Tibial nerve (tissue), 4 donors: Measurements from ENCODE around the gene WWC2. TPM values are rescaled to one million over a fixed set of nuclear protein-coding genes. Genes with fewer than 3 reads are reported as not detected.
"Not testable (repeated sequence)": the region's sequence is repeated elsewhere in the genome, so short reads cannot be mapped to it uniquely, and the experiment has no call there.

Experiments used
- DNase-seq, 2 donors: peaks; one replicate each; pipeline ENCODE4 v3.0.0-alpha.2; 2019; ENCODE audit warnings: low spot score in 2 of 2
- H3K27ac ChIP-seq, 4 donors: fragments of 200-600 bp; sonication (generic) in 3 of 4; one replicate each; pipeline ENCODE4 v1.5.1; 2017 to 2019; ENCODE audit warnings: mild to moderate bottlenecking in 1 of 4
- H3K27me3 ChIP-seq, 2 donors: fragments of 200-600 bp; sonication (generic) in 1 of 2; one replicate each; pipeline versions ENCODE4 v1.5.1 to v1.6.0; 2017 to 2019
- H3K36me3 ChIP-seq, 3 donors: fragments of 200-600 bp; sonication (generic); one replicate each; pipeline ENCODE4 v1.5.1; 2018 to 2019
- H3K4me1 ChIP-seq, 4 donors: fragments of 200-600 bp; sonication (generic) in 3 of 4; one replicate each; pipeline ENCODE4 v1.5.1; 2017 to 2019
- H3K4me3 ChIP-seq, 4 donors: fragments of 200-600 bp; sonication (generic) in 3 of 4; one replicate each; pipeline ENCODE4 v1.5.1; 2017 to 2019; ENCODE audit warnings: mild to moderate bottlenecking in 1 of 4, moderate library complexity in 1 of 4
- H3K9me3 ChIP-seq, 4 donors: fragments of 200-600 bp; sonication (generic) in 3 of 4; one replicate each; pipeline ENCODE4 v1.5.1; 2017 to 2019
- CTCF ChIP-seq, 5 experiments: fragments of 200-600 bp in 3 of 5; fragments of 450-650 bp in 2 of 5; sonication (generic) in 3 of 5; IDR thresholded peaks; one replicate each; pipeline ENCODE4 v1.5.1; 2016 to 2019; ENCODE audit warnings: antibody characterized with exemption in 5 of 5, mild to moderate bottlenecking in 3 of 5, moderate library complexity in 2 of 5
- EP300 ChIP-seq, 2 donors: sonication (generic); formaldehyde crosslinking; IDR thresholded peaks; one replicate each; pipeline ENCODE4 v1.6.1; 2017; ENCODE audit warnings: antibody characterized with exemption in 2 of 2, mild to moderate bottlenecking in 1 of 2
- POLR2A ChIP-seq, 2 donors: fragments of 450-650 bp; IDR thresholded peaks; one replicate each; pipeline ENCODE4 v1.6.1; 2017; ENCODE audit warnings: antibody characterized with exemption in 2 of 2, mild to moderate bottlenecking in 2 of 2, moderate library complexity in 2 of 2
- WGBS, 2 donors: methylation state at CpG; one replicate each; pipeline ENCODE4 v1.1.5; 2018; 5-methylcytosine and 5-hydroxymethylcytosine counted together
- total RNA-seq, 4 donors: library from RNA; depleted of rRNA; stranded (reverse); fragments of >200 nt; gene quantifications; one replicate each; pipeline ENCODE4 v1.1.0, GENCODE V29; 2016

WWC2 gene
- total RNA-seq, 4 donors from 2014 or later = 38.2 to 60.9 (median 42.9) TPM

GRCh38 chr4:183118585-183118984 lies 19.5 kb downstream of the WWC2 start:
- Histone ChIP-seq H3K9me3 (no peaks in the 10 kb centered on the region), H3K27me3 (no peaks in the 10 kb centered on the region), H3K4me1 (peaks cover 0 to 18% (median 0%) of the 10 kb centered on the region in 4 donors), H3K4me3 (no peak overlapping the region), H3K27ac (peak overlapping the region in 1 of 4 donors; percentile 50), H3K36me3 (no peaks in the 10 kb centered on the region)
- TF ChIP-seq CTCF (IDR thresholded peaks at IDR 0.05) (no peak), EP300 (IDR thresholded peaks at IDR 0.05) (no peak), POLR2A (IDR thresholded peaks at IDR 0.05) (no peak)
- DNase-seq = no peak
- WGBS, 2 donors = 18 to 21% methylated on average over 3 of the region's 3 CpGs

GRCh38 chr4:183121660-183122059 lies 22.6 kb downstream of the WWC2 start:
- not testable (repeated sequence) for H3K4me3 ChIP-seq, DNase-seq, H3K9me3 ChIP-seq, H3K27me3 ChIP-seq, H3K27ac ChIP-seq, H3K36me3 ChIP-seq
- WGBS, 2 donors = 98% methylated on average over 12 of the region's 12 CpGs
- peaks cover 0 to 43% (median 3%) of the 10 kb centered on the region in 4 donors for H3K4me1 ChIP-seq

- no peak overlapping the region for H3K4me3 ChIP-seq
- no peaks in the 10 kb centered on the region for H3K27me3 ChIP-seq
- TF ChIP-seq POLR2A (IDR thresholded peaks at IDR 0.05) (no peak), CTCF (IDR thresholded peaks at IDR 0.05) (no peak), EP300 (IDR thresholded peaks at IDR 0.05) (no peak)
- 40 to 45% methylated on average over 3 of the region's 3 CpGs for WGBS, 2 donors
- H3K9me3 ChIP-seq = no peaks in the 10 kb centered on the region
- DNase-seq = no peak
- no peaks in the 10 kb centered on the region for H3K36me3 ChIP-seq
- no peak overlapping the region for H3K27ac ChIP-seq
- peaks cover 0 to 28% (median 3%) of the 10 kb centered on the region in 4 donors for H3K4me1 ChIP-seq
Measured at GRCh38 chr4:183124228-183124627, 25.2 kb downstream of the WWC2 start.

GRCh38 chr4:183124865-183125264 lies 25.8 kb downstream of the WWC2 start:
- Histone ChIP-seq H3K27me3 (no peaks in the 10 kb centered on the region), H3K4me3 (no peak overlapping the region), H3K9me3 (no peaks in the 10 kb centered on the region), H3K27ac (no peak overlapping the region), H3K4me1 (peaks cover 0 to 25% (median 3%) of the 10 kb centered on the region in 4 donors), H3K36me3 (no peaks in the 10 kb centered on the region)
- TF ChIP-seq EP300 (IDR thresholded peaks at IDR 0.05) (no peak), CTCF (IDR thresholded peaks at IDR 0.05) (no peak), POLR2A (IDR thresholded peaks at IDR 0.05) (no peak)
- 81 to 82% methylated on average over 5 of the region's 5 CpGs for WGBS, 2 donors
- no peak for DNase-seq

- Histone ChIP-seq H3K27ac (no peak overlapping the region), H3K4me1 (peaks cover 0 to 22% (median 3%) of the 10 kb centered on the region in 4 donors), H3K4me3 (no peak overlapping the region), H3K36me3 (no peaks in the 10 kb centered on the region), H3K27me3 (no peaks in the 10 kb centered on the region), H3K9me3 (no peaks in the 10 kb centered on the region)
- no peak for DNase-seq
- TF ChIP-seq EP300 (IDR thresholded peaks at IDR 0.05) = no peak
- no peak for TF ChIP-seq POLR2A (IDR thresholded peaks at IDR 0.05)
- TF ChIP-seq CTCF (IDR thresholded peaks at IDR 0.05) = no peak
- WGBS, 2 donors = 93 to 97% methylated on average over 3 of the region's 3 CpGs
Measured at GRCh38 chr4:183129125-183129524, 30.1 kb downstream of the WWC2 start.

- no peak overlapping the region for H3K27ac ChIP-seq
- peaks cover 0 to 16% (median 1%) of the 10 kb centered on the region in 4 donors for H3K4me1 ChIP-seq
- WGBS, 2 donors = 92 to 96% methylated on average over 2 of the region's 2 CpGs
Measured at GRCh38 chr4:183129675-183130074, 30.6 kb downstream of the WWC2 start.

More at GRCh38 chr4:183129675-183130074, 30.6 kb downstream of the WWC2 start:
- TF ChIP-seq POLR2A (IDR thresholded peaks at IDR 0.05) = no peak
- no peak for TF ChIP-seq CTCF (IDR thresholded peaks at IDR 0.05)
- no peak for TF ChIP-seq EP300 (IDR thresholded peaks at IDR 0.05)
- H3K9me3 ChIP-seq = no peaks in the 10 kb centered on the region
- no peak for DNase-seq
- H3K4me3 ChIP-seq = no peak overlapping the region
- no peaks in the 10 kb centered on the region for H3K36me3 ChIP-seq
- H3K27me3 ChIP-seq = no peaks in the 10 kb centered on the region
